SK-N-SH (cell line): ENCODE measurements around the gene ADCY5. TPM values are rescaled to one million over a fixed set of nuclear protein-coding genes. Genes with fewer than 3 reads are reported as not detected.

ENCODE experiments used
- CTCF ChIA-PET: fragments of 300-600, 350-600 bp; formaldehyde crosslinking; extraction: SDS; loops from one replicate; lab custom pipeline; 2021; lab: Yijun Ruan, JAX
- POLR2A ChIA-PET: fragments of 350-600 bp; sonication (Branson Sonifier 250); formaldehyde crosslinking; extraction: SDS; loops from one replicate; lab custom pipeline; 2020; ENCODE audit warnings: antibody characterized with exemption, inconsistent platforms; lab: Yijun Ruan, JAX
- DNase-seq: peaks from one replicate; pipeline ENCODE4 v3.0.0; 2012
- H2AFZ ChIP-seq: fragments of 200-600 bp; sonication (generic); 2 replicates; pipeline ENCODE4 v1.8.1; 2016; ENCODE audit warnings: antibody characterized with exemption, mild to moderate bottlenecking, low read depth
- H3F3A ChIP-seq: fragments of 200-600 bp; sonication (generic); replicated peaks from 2 replicates; pipeline ENCODE3; 2016; ENCODE audit warnings: antibody characterized with exemption, mild to moderate bottlenecking; ENCODE audit not compliant: insufficient read depth
- H3K27ac ChIP-seq, 2 experiments: fragments of 200-500 bp in 1 of 2; fragments of 200-600 bp in 1 of 2; sonication (Bioruptor generic) in 1 of 2; sonication (generic), shearing (Covaris generic) in 1 of 2; 2 replicates each; pipeline versions ENCODE4 v1.5.1 to v1.6.1; 2014 to 2016; ENCODE audit warnings: low read depth in 2 of 2, inconsistent platforms in 1 of 2, low read length in 1 of 2, mild to moderate bottlenecking in 1 of 2, mixed read lengths in 1 of 2
- H3K27me3 ChIP-seq: fragments of 200-600 bp; sonication (generic), shearing (Covaris generic); 2 replicates; pipeline ENCODE4 v1.6.1; 2016; ENCODE audit warnings: mixed run types; ENCODE audit not compliant: insufficient read depth
- H3K36me3 ChIP-seq, 2 experiments: fragments of 200-500 bp in 1 of 2; fragments of 200-600 bp in 1 of 2; sonication (Bioruptor generic) in 1 of 2; sonication (generic) in 1 of 2; replicated peaks in 1 of 2; 2 replicates each; pipeline versions ENCODE3 to v1.5.1; 2014 to 2016; ENCODE audit warnings: low read length in 1 of 2, mild to moderate bottlenecking in 1 of 2; ENCODE audit not compliant: insufficient read depth in 2 of 2, control insufficient read depth in 1 of 2
- H3K4me1 ChIP-seq, 2 experiments: fragments of 200-500 bp in 1 of 2; fragments of 200-600 bp in 1 of 2; sonication (Bioruptor generic) in 1 of 2; sonication (generic), shearing (Covaris generic) in 1 of 2; 2 replicates each; pipeline versions ENCODE4 v1.5.1 to v1.6.1; 2014 to 2016; ENCODE audit warnings: low read depth in 1 of 2, low read length in 1 of 2, mixed run types in 1 of 2; ENCODE audit not compliant: insufficient read depth in 2 of 2, control insufficient read depth in 1 of 2
- H3K4me2 ChIP-seq: fragments of 200-600 bp; sonication (generic), shearing (Covaris generic); 2 replicates; pipeline ENCODE4 v1.6.1; 2017; ENCODE audit warnings: mixed run types
- H3K4me3 ChIP-seq, 2 experiments: fragments of 200-500 bp in 1 of 2; fragments of 200-600 bp in 1 of 2; sonication (Bioruptor generic) in 1 of 2; sonication (generic), shearing (Covaris generic) in 1 of 2; 2 replicates each; pipeline versions ENCODE4 v1.5.1 to v1.8.1; 2014 to 2016; ENCODE audit warnings: low read depth in 2 of 2, inconsistent platforms in 1 of 2, low read length in 1 of 2, mild to moderate bottlenecking in 1 of 2, mixed read lengths in 1 of 2, moderate library complexity in 1 of 2
- H3K79me2 ChIP-seq: fragments of 200-600 bp; sonication (generic); 2 replicates; pipeline ENCODE4 v1.8.1; 2017; ENCODE audit warnings: mild to moderate bottlenecking; ENCODE audit not compliant: insufficient read depth
- H3K9ac ChIP-seq: fragments of 200-600 bp; sonication (generic); 2 replicates; pipeline ENCODE4 v1.6.1; 2017; ENCODE audit warnings: mixed run types
- H3K9me2 ChIP-seq: fragments of 200-600 bp; sonication (generic); 2 replicates; pipeline ENCODE4 v1.6.1; 2017; ENCODE audit warnings: mixed run types
- H3K9me3 ChIP-seq: fragments of 200-600 bp; sonication (generic); 2 replicates; pipeline ENCODE4 v1.6.1; 2017; ENCODE audit warnings: mixed run types, mild to moderate bottlenecking, moderate library complexity
- H4K20me1 ChIP-seq: fragments of 200-600 bp; sonication (generic); 2 replicates; pipeline ENCODE4 v1.6.1; 2017; ENCODE audit warnings: mild to moderate bottlenecking, mixed run types; ENCODE audit not compliant: insufficient read depth
- CHD2 ChIP-seq: fragments of 150-350 bp; IDR thresholded peaks from 2 replicates; pipeline ENCODE4 v1.6.1; 2018; ENCODE audit warnings: low read length; ENCODE audit not compliant: partially characterized antibody
- ELF1 ChIP-seq: IDR thresholded peaks from 2 replicates; pipeline ENCODE4 v1.4.0; 2012
- FOXM1 ChIP-seq: IDR thresholded peaks from 2 replicates; pipeline ENCODE4 v1.4.0; 2012; ENCODE audit warnings: low read depth, mild to moderate bottlenecking
- GATA2 ChIP-seq: sonication (generic); formaldehyde crosslinking; IDR thresholded peaks from 2 replicates; pipeline ENCODE4 v1.5.0; 2020; ENCODE audit warnings: mild to moderate bottlenecking, missing genetic modification reagents
- MXI1 ChIP-seq: IDR thresholded peaks from 2 replicates; pipeline ENCODE4 v1.6.1; 2012; ENCODE audit warnings: mild to moderate bottlenecking, low read depth, low read length, improper control_type of control experiment
- NRF1 ChIP-seq: IDR thresholded peaks from 2 replicates; pipeline ENCODE4 v1.6.1; 2012; ENCODE audit warnings: low read depth, mild to moderate bottlenecking, low read length
- POLR2AphosphoS5 ChIP-seq: IDR thresholded peaks from 2 replicates; pipeline ENCODE4 v1.6.1; 2012; ENCODE audit warnings: low read depth, low read length
- RCOR1 ChIP-seq: fragments of 150-350 bp; IDR thresholded peaks from 2 replicates; pipeline ENCODE4 v1.6.1; 2017; ENCODE audit warnings: antibody characterized with exemption, low read length
- RXRA ChIP-seq: IDR thresholded peaks from 2 replicates; pipeline ENCODE4 v1.4.0; 2012; ENCODE audit warnings: low read depth, mild to moderate bottlenecking, borderline replicate concordance
- SIN3A ChIP-seq: IDR thresholded peaks from 2 replicates; pipeline ENCODE4 v1.6.1; 2012; ENCODE audit warnings: low read depth, mild to moderate bottlenecking, low read length, moderate library complexity, borderline replicate concordance
- TAF1 ChIP-seq: IDR thresholded peaks from 2 replicates; pipeline ENCODE4 v1.6.1; 2012; ENCODE audit warnings: low read depth, mild to moderate bottlenecking, low read length, moderate library complexity, borderline replicate concordance
- TEAD4 ChIP-seq: IDR thresholded peaks from 2 replicates; pipeline ENCODE4 v1.4.0; 2012; ENCODE audit warnings: mild to moderate bottlenecking, borderline replicate concordance; ENCODE audit not compliant: insufficient read depth
- YY1 ChIP-seq: IDR thresholded peaks from 2 replicates; pipeline ENCODE4 v1.4.0; 2012; ENCODE audit warnings: low read depth, mild to moderate bottlenecking
- WGBS: methylation state at CpG from one replicate; pipeline ENCODE4 v1.1.6; 2017; ENCODE audit warnings: low lambda C conversion rate; 5-methylcytosine and 5-hydroxymethylcytosine counted together
- polyA plus RNA-seq, 3 experiments: library from polyadenylated mRNA; depleted of rRNA; stranded (reverse); fragments of >200 nt; gene quantifications; 2 replicates each; pipeline ENCODE4 v1.2.3, GENCODE V29; 2012
- TF ChIP-seq, protein P1 (sequence below): IDR thresholded peaks from 2 replicates; pipeline ENCODE4; 2012

Gene ADCY5
- polyA plus RNA-seq, 1 of the 3 experiments (the other 2 are of a cell fraction), result 0.21 TPM

DNA sequence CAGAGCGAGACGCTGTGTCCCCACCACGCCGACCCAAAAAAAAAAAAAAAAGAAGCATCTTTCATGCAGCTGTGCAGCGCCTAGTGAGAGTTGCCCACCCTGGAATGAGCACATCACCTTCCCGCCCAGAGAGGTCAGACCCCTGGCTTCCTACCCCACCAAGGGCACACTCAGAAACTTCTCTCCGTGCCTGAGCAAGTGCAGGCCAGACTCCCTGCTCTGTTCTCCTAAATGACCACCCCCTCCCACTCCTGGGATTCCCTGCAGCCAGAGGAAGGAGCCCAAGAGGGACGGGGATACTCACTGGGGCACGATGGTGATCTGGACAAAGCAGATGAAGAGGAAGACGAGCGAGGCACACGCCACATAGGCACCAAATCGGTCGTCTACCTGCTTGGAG lies 131.2 kb downstream of the ADCY5 start:
- 67% methylated on average over 13 of the region's 14 CpGs for WGBS
- no peak for DNase-seq
- TF ChIP-seq NRF1 (no peak), RCOR1 (no peak), TEAD4 (no peak), SIN3A (no peak), MXI1 (no peak)
- TF ChIP-seq, all 33 proteins: peak for 0
- no peak overlapping the region for H3K27ac ChIP-seq
- no peaks in the 10 kb centered on the region for H4K20me1 ChIP-seq
- no peak overlapping the region for H2AFZ ChIP-seq
- ChIA-PET CTCF (interaction anchor here (1.2 kb wide), 1 partner anchor 172 kb away, joined by 3 read pairs; no protein-coding TSS in a partner anchor), POLR2A (no interaction called here)
- H3K79me2 ChIP-seq, result no peaks in the 10 kb centered on the region
- H3K9ac ChIP-seq, result no peak overlapping the region
- H3K4me1 ChIP-seq, result peaks cover 0 to 14% of the 10 kb centered on the region in 2 experiments; a peak in 1 of 4 replicates
- H3K27me3 ChIP-seq, result peaks cover 62% of the 10 kb centered on the region
- no peaks in the 10 kb centered on the region for H3K9me2 ChIP-seq
- H3K9me3 ChIP-seq, result no peaks in the 10 kb centered on the region
- no peak overlapping the region for H3K4me3 ChIP-seq
- no peaks in the 10 kb centered on the region for H3K36me3 ChIP-seq
- H3K4me2 ChIP-seq, result no peak overlapping the region
- H3F3A ChIP-seq, result no peaks in the 10 kb centered on the region

DNA sequence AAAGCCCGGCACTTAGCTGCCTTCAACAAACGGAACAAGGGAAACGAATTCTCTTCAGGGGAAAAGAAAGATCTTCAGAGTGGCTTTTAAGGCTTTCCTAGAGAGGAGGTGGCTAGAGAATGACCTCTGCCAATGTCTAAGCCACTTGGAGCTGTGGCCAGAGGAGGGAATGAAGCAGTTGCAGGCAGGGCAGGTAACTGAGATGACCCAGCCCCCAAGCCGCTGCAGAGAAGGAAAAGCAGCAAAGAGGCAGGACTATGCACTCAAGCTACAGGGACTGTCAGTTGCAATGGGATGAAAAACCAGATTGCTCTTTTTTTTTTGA lies 133.7 kb downstream of the ADCY5 start:
- Histone ChIP-seq H2AFZ (no peak overlapping the region), H3K27ac (no peak overlapping the region), H3K9ac (no peak overlapping the region), H3F3A (no peaks in the 10 kb centered on the region), H3K9me3 (no peaks in the 10 kb centered on the region), H3K4me2 (no peak overlapping the region), H3K4me1 (peaks cover 0 to 12% of the 10 kb centered on the region in 2 experiments; a peak in 1 of 4 replicates), H4K20me1 (no peaks in the 10 kb centered on the region), H3K27me3 (peaks cover 47% of the 10 kb centered on the region), H3K4me3 (no peak overlapping the region)
- DNase-seq, result no peak
- no peak for TF ChIP-seq TAF1
- TF ChIP-seq POLR2AphosphoS5, result no peak
- no peak for TF ChIP-seq GATA2 (CRISPR knock-in tag)
- TF ChIP-seq FOXM1, result no peak
- TF ChIP-seq RXRA, result no peak
- TF ChIP-seq CHD2, result no peak
- no peak for TF ChIP-seq SIN3A
- TF ChIP-seq, protein P1, sequence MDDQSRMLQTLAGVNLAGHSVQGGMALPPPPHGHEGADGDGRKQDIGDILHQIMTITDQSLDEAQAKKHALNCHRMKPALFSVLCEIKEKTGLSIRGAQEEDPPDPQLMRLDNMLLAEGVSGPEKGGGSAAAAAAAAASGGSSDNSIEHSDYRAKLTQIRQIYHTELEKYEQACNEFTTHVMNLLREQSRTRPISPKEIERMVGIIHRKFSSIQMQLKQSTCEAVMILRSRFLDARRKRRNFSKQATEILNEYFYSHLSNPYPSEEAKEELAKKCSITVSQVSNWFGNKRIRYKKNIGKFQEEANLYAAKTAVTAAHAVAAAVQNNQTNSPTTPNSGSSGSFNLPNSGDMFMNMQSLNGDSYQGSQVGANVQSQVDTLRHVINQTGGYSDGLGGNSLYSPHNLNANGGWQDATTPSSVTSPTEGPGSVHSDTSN, result no peak
- no peak for TF ChIP-seq TEAD4
- no peak for TF ChIP-seq YY1
- no peak for TF ChIP-seq ELF1
- TF ChIP-seq MXI1, result no peak
- TF ChIP-seq, all 33 proteins: peak for 0
- 75% methylated on average over 4 of the region's 4 CpGs for WGBS
- Histone ChIP-seq H3K9me2 (no peaks in the 10 kb centered on the region), H3K36me3 (no peaks in the 10 kb centered on the region), H3K79me2 (no peaks in the 10 kb centered on the region)
- ChIA-PET CTCF (interaction anchor here (0.8 to 1.2 kb wide), 3 partner anchors 10 to 244 kb away, joined by 3 read pairs; no protein-coding TSS in a partner anchor), POLR2A (no interaction called here)
